ENCODE results near the gene ATG14.

DNA sequence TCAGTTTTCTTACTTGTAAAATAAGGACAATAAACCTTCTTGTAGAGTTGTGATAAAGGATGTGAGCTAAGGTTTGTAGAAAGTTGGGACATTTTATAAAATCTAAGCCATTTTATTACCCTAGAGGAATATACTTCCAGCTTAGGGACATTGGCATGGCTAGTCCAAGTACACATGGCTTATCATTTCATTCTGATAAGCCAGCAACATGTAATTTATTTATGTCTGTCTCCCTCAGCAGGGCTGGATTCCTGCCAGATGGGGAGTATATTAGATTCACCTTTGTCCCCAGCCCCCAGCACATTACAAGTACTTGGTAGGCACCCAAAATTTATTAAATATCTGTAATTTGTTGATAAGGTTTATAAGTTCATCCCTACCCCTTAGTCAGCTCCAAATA lies 6.3 kb upstream of the ATG14 start:
- no peak for TF ChIP-seq POLR2AphosphoS5 (IDR thresholded peaks at IDR 0.05)
- TF ChIP-seq, protein P1, sequence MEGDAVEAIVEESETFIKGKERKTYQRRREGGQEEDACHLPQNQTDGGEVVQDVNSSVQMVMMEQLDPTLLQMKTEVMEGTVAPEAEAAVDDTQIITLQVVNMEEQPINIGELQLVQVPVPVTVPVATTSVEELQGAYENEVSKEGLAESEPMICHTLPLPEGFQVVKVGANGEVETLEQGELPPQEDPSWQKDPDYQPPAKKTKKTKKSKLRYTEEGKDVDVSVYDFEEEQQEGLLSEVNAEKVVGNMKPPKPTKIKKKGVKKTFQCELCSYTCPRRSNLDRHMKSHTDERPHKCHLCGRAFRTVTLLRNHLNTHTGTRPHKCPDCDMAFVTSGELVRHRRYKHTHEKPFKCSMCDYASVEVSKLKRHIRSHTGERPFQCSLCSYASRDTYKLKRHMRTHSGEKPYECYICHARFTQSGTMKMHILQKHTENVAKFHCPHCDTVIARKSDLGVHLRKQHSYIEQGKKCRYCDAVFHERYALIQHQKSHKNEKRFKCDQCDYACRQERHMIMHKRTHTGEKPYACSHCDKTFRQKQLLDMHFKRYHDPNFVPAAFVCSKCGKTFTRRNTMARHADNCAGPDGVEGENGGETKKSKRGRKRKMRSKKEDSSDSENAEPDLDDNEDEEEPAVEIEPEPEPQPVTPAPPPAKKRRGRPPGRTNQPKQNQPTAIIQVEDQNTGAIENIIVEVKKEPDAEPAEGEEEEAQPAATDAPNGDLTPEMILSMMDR (IDR thresholded peaks at IDR 0.05), result no peak
- no peak for TF ChIP-seq POLR2A (IDR thresholded peaks at IDR 0.05)
- TF ChIP-seq EP300 (IDR thresholded peaks at IDR 0.05), result no peak
